GM12891 (cell line): ENCODE data around the gene MYF6.

Source experiments
- POLR2A ChIP-seq: IDR thresholded peaks from 2 replicates; pipeline ENCODE4 v1.6.1; 2011; ENCODE audit warnings: low read depth, low read length, control low read depth
- POLR2AphosphoS5 ChIP-seq: IDR thresholded peaks from 2 replicates; pipeline ENCODE4 v1.6.1; 2011; ENCODE audit warnings: low read depth, low read length, control low read depth
- POU2F2 ChIP-seq: IDR thresholded peaks from 2 replicates; pipeline ENCODE4 v1.6.1; 2011; ENCODE audit warnings: low read depth, mild to moderate bottlenecking, control low read depth, low read length, moderate library complexity
- TAF1 ChIP-seq: IDR thresholded peaks from 2 replicates; pipeline ENCODE4 v1.6.1; 2011; ENCODE audit warnings: low read depth, low read length, control low read depth

GRCh38 chr12:80698847-80699542 lies 8.4 kb upstream of the MYF6 start:
- TF ChIP-seq POLR2AphosphoS5 (no peak), TAF1 (no peak), POLR2A (no peak), POU2F2 (no peak)
